Measurements from ENCODE around the gene APOBEC3A. TPM values are rescaled to one million over a fixed set of nuclear protein-coding genes. Genes with fewer than 3 reads are reported as not detected.
"Not testable (repeated sequence)": the region's sequence is repeated elsewhere in the genome, so short reads cannot be mapped to it uniquely, and the experiment has no call there.

APOBEC3A gene
- total RNA-seq, 1 donor from 2014 or later, result not detected

- peaks cover 2% of the 10 kb centered on the region for H3K9me3 Mint-ChIP-seq
- H3K36me3 Mint-ChIP-seq (ENCODE audit: low read depth), result no peaks in the 10 kb centered on the region
- no peak overlapping the region for H3K4me3 Mint-ChIP-seq
- TF ChIP-seq, protein P1, sequence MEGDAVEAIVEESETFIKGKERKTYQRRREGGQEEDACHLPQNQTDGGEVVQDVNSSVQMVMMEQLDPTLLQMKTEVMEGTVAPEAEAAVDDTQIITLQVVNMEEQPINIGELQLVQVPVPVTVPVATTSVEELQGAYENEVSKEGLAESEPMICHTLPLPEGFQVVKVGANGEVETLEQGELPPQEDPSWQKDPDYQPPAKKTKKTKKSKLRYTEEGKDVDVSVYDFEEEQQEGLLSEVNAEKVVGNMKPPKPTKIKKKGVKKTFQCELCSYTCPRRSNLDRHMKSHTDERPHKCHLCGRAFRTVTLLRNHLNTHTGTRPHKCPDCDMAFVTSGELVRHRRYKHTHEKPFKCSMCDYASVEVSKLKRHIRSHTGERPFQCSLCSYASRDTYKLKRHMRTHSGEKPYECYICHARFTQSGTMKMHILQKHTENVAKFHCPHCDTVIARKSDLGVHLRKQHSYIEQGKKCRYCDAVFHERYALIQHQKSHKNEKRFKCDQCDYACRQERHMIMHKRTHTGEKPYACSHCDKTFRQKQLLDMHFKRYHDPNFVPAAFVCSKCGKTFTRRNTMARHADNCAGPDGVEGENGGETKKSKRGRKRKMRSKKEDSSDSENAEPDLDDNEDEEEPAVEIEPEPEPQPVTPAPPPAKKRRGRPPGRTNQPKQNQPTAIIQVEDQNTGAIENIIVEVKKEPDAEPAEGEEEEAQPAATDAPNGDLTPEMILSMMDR (conservative IDR thresholded peaks at IDR 0.05), result no peak
- peaks cover 7% of the 10 kb centered on the region for H3K4me1 Mint-ChIP-seq
- no peaks in the 10 kb centered on the region for H3K27me3 Mint-ChIP-seq (ENCODE audit: low read depth)
- no peak overlapping the region for H3K27ac Mint-ChIP-seq (ENCODE audit: unreplicated experiment)
- DNase-seq (ENCODE audit: low read depth, low spot score), result no peak
Observed at GRCh38 chr22:39007177-39007576, 49.8 kb downstream of the APOBEC3A start.

- H3K4me1 Mint-ChIP-seq; H3K4me3 Mint-ChIP-seq; H3K27me3 Mint-ChIP-seq (ENCODE audit: low read depth); H3K36me3 Mint-ChIP-seq (ENCODE audit: low read depth); H3K27ac Mint-ChIP-seq (ENCODE audit: unreplicated experiment); DNase-seq (ENCODE audit: low read depth, low spot score); H3K9me3 Mint-ChIP-seq: not testable (repeated sequence)
Observed at GRCh38 chr22:39008271-39008850, 51.0 kb downstream of the APOBEC3A start.

DNA sequence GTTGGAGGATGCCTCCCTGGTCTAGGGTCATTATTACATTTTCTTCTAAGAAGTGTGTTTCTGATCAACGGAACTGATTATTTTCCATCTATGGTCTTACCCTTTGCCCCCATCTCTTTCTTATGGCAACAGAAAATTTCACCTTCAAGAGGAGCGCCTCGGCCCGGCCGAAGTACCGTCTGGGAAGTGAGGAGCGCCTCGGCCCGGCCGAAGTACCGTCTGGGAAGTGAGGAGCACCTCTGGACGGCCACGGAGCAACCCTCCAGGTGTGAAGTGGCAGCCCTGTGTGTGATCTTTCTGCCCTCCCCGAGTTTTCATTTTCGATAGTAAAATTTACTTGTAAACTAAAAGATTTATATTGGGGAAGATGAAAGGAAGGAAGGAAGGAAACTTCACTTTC, 53.5 kb downstream of the APOBEC3A start:
- H3K9me3 Mint-ChIP-seq, result peaks cover 2% of the 10 kb centered on the region
- TF ChIP-seq, protein P1 (conservative IDR thresholded peaks at IDR 0.05), result no peak
- peaks cover 12% of the 10 kb centered on the region for H3K4me1 Mint-ChIP-seq
- H3K4me3 Mint-ChIP-seq, result no peak overlapping the region
- H3K27me3 Mint-ChIP-seq (ENCODE audit: low read depth), result no peaks in the 10 kb centered on the region
- DNase-seq (ENCODE audit: low read depth, low spot score), result no peak
- H3K27ac Mint-ChIP-seq (ENCODE audit: unreplicated experiment), result no peak overlapping the region
- H3K36me3 Mint-ChIP-seq (ENCODE audit: low read depth), result no peaks in the 10 kb centered on the region

Other genes with a start within 250 kb of the APOBEC3A start
- gene SUN2, start 201.6 kb upstream of the APOBEC3A start, total RNA-seq, result 39.0 and 41.7 TPM in 2 replicates
- 18.0 and 18.9 TPM in 2 replicates for gene DNAL4, start 163.5 kb upstream of the APOBEC3A start, total RNA-seq
- gene NPTXR, start 113.6 kb upstream of the APOBEC3A start, total RNA-seq, result 9.3 and 9.4 TPM in 2 replicates
- 45.8 and 48.2 TPM in 2 replicates for gene CBX6, start 85.4 kb upstream of the APOBEC3A start, total RNA-seq
- 12.3 and 14.5 TPM in 2 replicates for gene APOBEC3B, start 24.7 kb downstream of the APOBEC3A start, total RNA-seq
- gene APOBEC3C, start 56.6 kb downstream of the APOBEC3A start, total RNA-seq, result 8.1 and 9.5 TPM in 2 replicates
- gene APOBEC3D, start 63.5 kb downstream of the APOBEC3A start, total RNA-seq, result 1.1 and 1.4 TPM in 2 replicates
- gene APOBEC3F, start 83.3 kb downstream of the APOBEC3A start, total RNA-seq, result 5.9 and 6.7 TPM in 2 replicates
- 1.3 and 2.1 TPM in 2 replicates for gene APOBEC3G, start 119.7 kb downstream of the APOBEC3A start, total RNA-seq
- gene APOBEC3H, start 139.6 kb downstream of the APOBEC3A start, total RNA-seq, result not detected in 2 replicates
- gene CBX7, start 195.1 kb downstream of the APOBEC3A start, total RNA-seq, result 2.3 and 2.4 TPM in 2 replicates